A549 (cell line): Measurements from ENCODE around the gene KRT37. TPM values are rescaled to one million over a fixed set of nuclear protein-coding genes. Genes with fewer than 3 reads are reported as not detected.

Experiments
- ATAC-seq, 2 experiments: fragments of 200-7000 bp in 1 of 2; fragments of >200 bp in 1 of 2; cut with Nextera tagmentation in 1 of 2; cut with Tn5 transposase in 1 of 2; 3 replicates each; pipeline versions ENCODE4 v1.8.0 to v1.9.1; 2018 to 2020; ENCODE audit warnings: mild to moderate bottlenecking in 1 of 2, moderate library complexity in 1 of 2
- CTCF ChIA-PET: fragments of 300-600 bp; sonication (Branson Sonifier 250); formaldehyde crosslinking; extraction: SDS; loops from one replicate; lab custom pipeline; 2021; ENCODE audit warnings: antibody characterized with exemption, inconsistent platforms; lab: Yijun Ruan, JAX
- POLR2A ChIA-PET: fragments of 350-600 bp; formaldehyde crosslinking; extraction: SDS; loops from one replicate; lab custom pipeline; 2021; ENCODE audit warnings: antibody characterized with exemption, inconsistent platforms; lab: Yijun Ruan, JAX
- DNase-seq, 2 experiments: peaks; one replicate each; pipeline versions ENCODE4 v3.0.0 to v3.0.0-alpha.2; 2011 to 2016; ENCODE audit warnings: low read depth in 1 of 2, low spot score in 1 of 2
- FAIRE-seq: peaks from 2 replicates; lab custom pipeline; 2011; peaks lifted over from hg19 to GRCh38; lab: Jason Lieb, UNC
- H3K27ac ChIP-seq, 2 experiments: fragments of >200 bp; sonication (Bioruptor Twin); formaldehyde crosslinking; 3 replicates each; pipeline ENCODE4 v1.5.1; 2016 to 2017
- H3K4me1 ChIP-seq: fragments of >200 bp; sonication (Bioruptor Twin); formaldehyde crosslinking; 3 replicates; pipeline ENCODE4 v1.6.1; 2016
- H3K4me2 ChIP-seq: fragments of >200 bp; sonication (Bioruptor Twin); formaldehyde crosslinking; 3 replicates; pipeline ENCODE4 v1.6.1; 2016
- H3K4me3 ChIP-seq: fragments of >200 bp; sonication (Bioruptor Twin); formaldehyde crosslinking; 3 replicates; pipeline ENCODE4 v1.5.1; 2016
- H3K9me3 ChIP-seq: fragments of >200 bp; sonication (Bioruptor Twin); formaldehyde crosslinking; 3 replicates; pipeline ENCODE4 v1.6.1; 2016
- CBX8 ChIP-seq: fragments of 200-600 bp; sonication (generic); IDR thresholded peaks from 2 replicates; pipeline ENCODE4 v1.6.1; 2016
- CEBPB ChIP-seq, 2 experiments: fragments of >200 bp in 1 of 2; sonication (Bioruptor Twin) in 1 of 2; formaldehyde crosslinking in 1 of 2; IDR thresholded peaks; 2 replicates each; pipeline ENCODE4 v1.6.1; 2012 to 2016
- EHF ChIP-seq: fragments of 250-450 bp; sonication (Bioruptor Pico); IDR thresholded peaks from 2 replicates; pipeline ENCODE4 v1.5.0; 2020; ENCODE audit warnings: mild to moderate bottlenecking
- EHMT2 ChIP-seq: fragments of 200-600 bp; sonication (generic); IDR thresholded peaks from 2 replicates; pipeline ENCODE4 v1.6.1; 2016; ENCODE audit warnings: antibody characterized with exemption, low read depth, mild to moderate bottlenecking, moderate library complexity
- HMGXB4 ChIP-seq: fragments of 250-450 bp; sonication (Bioruptor Pico); IDR thresholded peaks from 2 replicates; pipeline ENCODE4 v1.5.0; 2021; ENCODE audit warnings: mild to moderate bottlenecking, moderate library complexity, borderline replicate concordance
- HOXB13 ChIP-seq: fragments of 250-450 bp; sonication (Bioruptor Pico); IDR thresholded peaks from 2 replicates; pipeline ENCODE4 v1.5.0; 2020; ENCODE audit warnings: low read depth, mild to moderate bottlenecking, moderate library complexity
- JUNB ChIP-seq: fragments of >200 bp; sonication (Bioruptor Twin); formaldehyde crosslinking; IDR thresholded peaks from 2 replicates; pipeline ENCODE4 v1.6.1; 2016
- KDM1A ChIP-seq: fragments of 200-600 bp; sonication (generic); IDR thresholded peaks from 2 replicates; pipeline ENCODE4 v1.6.1; 2016; ENCODE audit warnings: low read depth, mild to moderate bottlenecking
- MAFK ChIP-seq: fragments of 450-650 bp; IDR thresholded peaks from 2 replicates; pipeline ENCODE4 v1.6.1; 2014; ENCODE audit not compliant: partially characterized antibody
- MAZ ChIP-seq: fragments of 150-350 bp; IDR thresholded peaks from 2 replicates; pipeline ENCODE4 v1.6.1; 2014; ENCODE audit warnings: antibody characterized with exemption, low read depth, low read length, borderline replicate concordance
- NFE2L2 ChIP-seq: fragments of 150-350 bp; conservative IDR thresholded peaks from 2 replicates; pipeline ENCODE4 v1.6.1; 2014; ENCODE audit warnings: low read length
- RFX5 ChIP-seq: fragments of 450-650 bp; IDR thresholded peaks from 2 replicates; pipeline ENCODE4 v1.7.1; 2014; ENCODE audit warnings: antibody characterized with exemption, mild to moderate bottlenecking, moderate library complexity
- TFCP2L1 ChIP-seq: fragments of 250-450 bp; sonication (Bioruptor Pico); IDR thresholded peaks from 2 replicates; pipeline ENCODE4 v1.5.0; 2021; ENCODE audit warnings: mild to moderate bottlenecking
- TP53 ChIP-seq: fragments of 250-450 bp; sonication (Bioruptor Pico); IDR thresholded peaks from 2 replicates; pipeline ENCODE4 v1.5.0; 2021; ENCODE audit warnings: mild to moderate bottlenecking, moderate library complexity
- USF2 ChIP-seq: fragments of 450-650 bp; IDR thresholded peaks from 2 replicates; pipeline ENCODE4 v1.6.1; 2014; ENCODE audit warnings: antibody characterized with exemption
- ZSCAN20 ChIP-seq: fragments of 250-450 bp; sonication (Bioruptor Pico); IDR thresholded peaks from 2 replicates; pipeline ENCODE4 v1.8.0; 2022; ENCODE audit warnings: mild to moderate bottlenecking, moderate library complexity
- WGBS: methylation state at CpG from one replicate; pipeline ENCODE4 v1.1.6; 2017; ENCODE audit errors: missing lambda C conversion rate; 5-methylcytosine and 5-hydroxymethylcytosine counted together
- polyA plus RNA-seq, 4 experiments: library from polyadenylated mRNA; depleted of rRNA in 3 of 4; stranded (reverse); fragments of >200 nt; fragmentation: RNase III in 1 of 4; extraction: RNeasy Plus Mini Kit Qiagen cat#74134 plus additional on column Dnase treatment in 1 of 4; gene quantifications; 2 replicates in 3 of 4; 3 replicates in 1 of 4; pipeline ENCODE4 v1.2.3, GENCODE V29; 2011 to 2017
- TF ChIP-seq, protein P1 (sequence below): IDR thresholded peaks from 2 replicates; pipeline ENCODE4 v1.6.1; 2012; ENCODE audit warnings: low read depth, borderline replicate concordance
- TF ChIP-seq, protein P2 (sequence below): fragments of 200-600 bp; sonication (generic); IDR thresholded peaks from 2 replicates; pipeline ENCODE4 v1.6.1; 2016; ENCODE audit warnings: antibody characterized with exemption, mild to moderate bottlenecking, moderate library complexity
- TF ChIP-seq, protein P3 (sequence below): IDR thresholded peaks from 2 replicates; pipeline ENCODE4 v1.6.1; 2012

KRT37 gene
- polyA plus RNA-seq, 2 of the 4 experiments (the other 2 are of a cell fraction), result not detected

DNA sequence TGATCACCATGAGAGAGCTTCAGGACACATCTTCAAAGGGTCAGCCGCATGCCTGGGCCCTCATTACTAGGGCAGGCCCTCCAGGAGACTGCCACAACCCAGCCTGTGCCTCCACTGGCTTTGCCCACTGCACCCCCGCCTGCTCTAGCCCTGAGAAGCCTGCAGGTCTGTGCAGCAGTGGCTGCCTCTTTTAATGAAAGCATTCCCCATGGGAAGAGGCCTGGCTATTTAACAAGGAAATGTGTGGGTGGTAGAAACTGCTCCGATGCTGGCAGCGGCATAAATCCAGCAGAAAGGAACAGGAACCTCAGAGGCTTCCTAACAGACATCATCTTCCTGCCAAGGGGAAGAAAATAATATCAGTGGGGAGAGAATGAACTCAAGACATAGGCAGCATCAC, 43.2 kb upstream of the KRT37 start:
- Histone ChIP-seq H3K4me2 (no peak overlapping the region), H3K4me3 (no peak overlapping the region), H3K4me1 (peaks cover 13% of the 10 kb centered on the region), H3K9me3 (peaks cover 28% of the 10 kb centered on the region), H3K27ac (no peak overlapping the region)
- ATAC-seq (no peak), FAIRE-seq (no peak), DNase-seq (no peak)
- 64% methylated on average over 4 of the region's 4 CpGs for WGBS
- ChIA-PET POLR2A (no interaction called here), CTCF (interaction anchor here (0.6 to 2.9 kb wide), 7 partner anchors 16 to 199 kb away, joined by 3 to 22 read pairs (median 3); no protein-coding TSS in a partner anchor)
- TF ChIP-seq TFCP2L1 (CRISPR knock-in tag), result no peak
- TF ChIP-seq HOXB13 (CRISPR knock-in tag), result no peak
- no peak for TF ChIP-seq EHMT2
- TF ChIP-seq JUNB, result no peak
- TF ChIP-seq MAFK, result no peak
- no peak for TF ChIP-seq HMGXB4 (CRISPR knock-in tag)
- no peak for TF ChIP-seq MAZ
- no peak for TF ChIP-seq ZSCAN20 (CRISPR knock-in tag)
- TF ChIP-seq CEBPB (IDR thresholded peaks at IDR 0.05), result no peak
- TF ChIP-seq EHF (CRISPR knock-in tag), result no peak
- TF ChIP-seq USF2, result no peak
- TF ChIP-seq, protein P1, sequence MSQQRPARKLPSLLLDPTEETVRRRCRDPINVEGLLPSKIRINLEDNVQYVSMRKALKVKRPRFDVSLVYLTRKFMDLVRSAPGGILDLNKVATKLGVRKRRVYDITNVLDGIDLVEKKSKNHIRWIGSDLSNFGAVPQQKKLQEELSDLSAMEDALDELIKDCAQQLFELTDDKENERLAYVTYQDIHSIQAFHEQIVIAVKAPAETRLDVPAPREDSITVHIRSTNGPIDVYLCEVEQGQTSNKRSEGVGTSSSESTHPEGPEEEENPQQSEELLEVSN, result no peak

- peaks cover 13% of the 10 kb centered on the region for H3K4me1 ChIP-seq
- H3K4me3 ChIP-seq, result no peak within 1 kb of the TSS
- no peak within 1 kb of the TSS for H3K27ac ChIP-seq
- H3K4me2 ChIP-seq, result no peak within 1 kb of the TSS
- POLR2A ChIA-PET, result no interaction called here
- TF ChIP-seq, protein P2, sequence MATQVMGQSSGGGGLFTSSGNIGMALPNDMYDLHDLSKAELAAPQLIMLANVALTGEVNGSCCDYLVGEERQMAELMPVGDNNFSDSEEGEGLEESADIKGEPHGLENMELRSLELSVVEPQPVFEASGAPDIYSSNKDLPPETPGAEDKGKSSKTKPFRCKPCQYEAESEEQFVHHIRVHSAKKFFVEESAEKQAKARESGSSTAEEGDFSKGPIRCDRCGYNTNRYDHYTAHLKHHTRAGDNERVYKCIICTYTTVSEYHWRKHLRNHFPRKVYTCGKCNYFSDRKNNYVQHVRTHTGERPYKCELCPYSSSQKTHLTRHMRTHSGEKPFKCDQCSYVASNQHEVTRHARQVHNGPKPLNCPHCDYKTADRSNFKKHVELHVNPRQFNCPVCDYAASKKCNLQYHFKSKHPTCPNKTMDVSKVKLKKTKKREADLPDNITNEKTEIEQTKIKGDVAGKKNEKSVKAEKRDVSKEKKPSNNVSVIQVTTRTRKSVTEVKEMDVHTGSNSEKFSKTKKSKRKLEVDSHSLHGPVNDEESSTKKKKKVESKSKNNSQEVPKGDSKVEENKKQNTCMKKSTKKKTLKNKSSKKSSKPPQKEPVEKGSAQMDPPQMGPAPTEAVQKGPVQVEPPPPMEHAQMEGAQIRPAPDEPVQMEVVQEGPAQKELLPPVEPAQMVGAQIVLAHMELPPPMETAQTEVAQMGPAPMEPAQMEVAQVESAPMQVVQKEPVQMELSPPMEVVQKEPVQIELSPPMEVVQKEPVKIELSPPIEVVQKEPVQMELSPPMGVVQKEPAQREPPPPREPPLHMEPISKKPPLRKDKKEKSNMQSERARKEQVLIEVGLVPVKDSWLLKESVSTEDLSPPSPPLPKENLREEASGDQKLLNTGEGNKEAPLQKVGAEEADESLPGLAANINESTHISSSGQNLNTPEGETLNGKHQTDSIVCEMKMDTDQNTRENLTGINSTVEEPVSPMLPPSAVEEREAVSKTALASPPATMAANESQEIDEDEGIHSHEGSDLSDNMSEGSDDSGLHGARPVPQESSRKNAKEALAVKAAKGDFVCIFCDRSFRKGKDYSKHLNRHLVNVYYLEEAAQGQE, result no peak
- TF ChIP-seq CBX8 (no peak), KDM1A (no peak), TP53 (CRISPR knock-in tag) (no peak), RFX5 (no peak), NFE2L2 (no peak)
- TF ChIP-seq, protein P3, sequence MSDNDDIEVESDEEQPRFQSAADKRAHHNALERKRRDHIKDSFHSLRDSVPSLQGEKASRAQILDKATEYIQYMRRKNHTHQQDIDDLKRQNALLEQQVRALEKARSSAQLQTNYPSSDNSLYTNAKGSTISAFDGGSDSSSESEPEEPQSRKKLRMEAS, result no peak
- 75% methylated on average over 14 of the region's 14 CpGs for WGBS
- H3K9me3 ChIP-seq, result peaks cover 25% of the 10 kb centered on the region
- DNase-seq (no peak), ATAC-seq (no peak), FAIRE-seq (no peak)
- CTCF ChIA-PET, result interaction anchor here (0.9 to 2.9 kb wide), 6 partner anchors 14 to 182 kb away, joined by 3 to 22 read pairs (median 4); partner anchors contain the start of gene KRT35
These were observed 42.6 kb upstream of the KRT37 start, which contains the start of gene KRT32 for GRCh38 chr17:41466988-41467387. Gene KRT32 (minus strand): TSS chr17:41467386. CDS start chr17:41467325, 61 bp downstream.
